ENCODE measurements around the gene SERPINB4.

DNA sequence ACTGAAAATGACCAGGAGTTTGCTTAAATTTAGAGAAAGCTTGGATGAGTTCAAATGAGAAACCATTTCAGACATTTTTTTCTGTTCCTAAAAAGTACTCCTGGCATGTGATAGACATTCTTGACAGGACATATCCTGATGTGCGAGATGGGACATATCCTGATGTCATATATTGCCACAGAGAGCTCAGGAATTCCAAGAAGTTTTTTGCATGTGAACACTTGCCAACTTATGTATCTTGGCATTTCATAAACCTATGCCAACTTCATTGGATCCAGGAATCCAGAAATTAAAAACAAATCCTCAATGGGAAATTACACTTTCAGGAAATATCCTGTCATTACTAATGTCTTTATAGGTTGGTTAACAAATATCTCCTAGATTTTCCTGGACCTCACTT lies 20.5 kb upstream of the SERPINB4 start:
- TF ChIP-seq, protein P1, sequence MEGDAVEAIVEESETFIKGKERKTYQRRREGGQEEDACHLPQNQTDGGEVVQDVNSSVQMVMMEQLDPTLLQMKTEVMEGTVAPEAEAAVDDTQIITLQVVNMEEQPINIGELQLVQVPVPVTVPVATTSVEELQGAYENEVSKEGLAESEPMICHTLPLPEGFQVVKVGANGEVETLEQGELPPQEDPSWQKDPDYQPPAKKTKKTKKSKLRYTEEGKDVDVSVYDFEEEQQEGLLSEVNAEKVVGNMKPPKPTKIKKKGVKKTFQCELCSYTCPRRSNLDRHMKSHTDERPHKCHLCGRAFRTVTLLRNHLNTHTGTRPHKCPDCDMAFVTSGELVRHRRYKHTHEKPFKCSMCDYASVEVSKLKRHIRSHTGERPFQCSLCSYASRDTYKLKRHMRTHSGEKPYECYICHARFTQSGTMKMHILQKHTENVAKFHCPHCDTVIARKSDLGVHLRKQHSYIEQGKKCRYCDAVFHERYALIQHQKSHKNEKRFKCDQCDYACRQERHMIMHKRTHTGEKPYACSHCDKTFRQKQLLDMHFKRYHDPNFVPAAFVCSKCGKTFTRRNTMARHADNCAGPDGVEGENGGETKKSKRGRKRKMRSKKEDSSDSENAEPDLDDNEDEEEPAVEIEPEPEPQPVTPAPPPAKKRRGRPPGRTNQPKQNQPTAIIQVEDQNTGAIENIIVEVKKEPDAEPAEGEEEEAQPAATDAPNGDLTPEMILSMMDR (IDR thresholded peaks at IDR 0.05) = no peak
- no peak for TF ChIP-seq EZH2 (IDR thresholded peaks at IDR 0.05; ENCODE audit: borderline replicate concordance, insufficient read depth, low read depth, low read length, poor library complexity, severe bottlenecking)
